OCI-LY3 (cell line): Measurements from ENCODE around the gene LPIN2.

ENCODE experiments used
- H2AFZ ChIP-seq: fragments of 200-600, 300-600 bp; shearing (Covaris generic); 2 replicates; pipeline ENCODE4 v1.6.0; 2014; ENCODE audit warnings: antibody characterized with exemption, low read depth, low read length
- H3K27ac ChIP-seq: fragments of 200-600, 300-600 bp; sonication (generic); 2 replicates; pipeline ENCODE4 v1.5.1; 2014; ENCODE audit warnings: mild to moderate bottlenecking, low read length, moderate library complexity, mixed read lengths
- H3K27me3 ChIP-seq: fragments of 200-600, 300-600 bp; sonication (generic); 2 replicates; pipeline ENCODE4 v1.6.1; 2014; ENCODE audit warnings: low read depth, low read length, mixed read lengths
- H3K36me3 ChIP-seq: fragments of 200-600, 300-600 bp; sonication (generic); replicated peaks from 2 replicates; pipeline ENCODE3; 2014; ENCODE audit warnings: low read depth, low read length, mixed read lengths
- H3K4me1 ChIP-seq: fragments of 300-600, 200-600 bp; sonication (generic); 2 replicates; pipeline ENCODE4 v1.6.1; 2014; ENCODE audit warnings: low read length, mixed read lengths
- H3K4me2 ChIP-seq: fragments of 200-600, 300-600 bp; sonication (generic); 2 replicates; pipeline ENCODE4 v1.6.1; 2014; ENCODE audit warnings: low read length, mixed read lengths
- H3K4me3 ChIP-seq: fragments of 300-600, 200-600 bp; sonication (generic); 2 replicates; pipeline ENCODE4 v1.5.1; 2014; ENCODE audit warnings: antibody characterized with exemption, mild to moderate bottlenecking, low read length, moderate library complexity
- H3K79me2 ChIP-seq: fragments of 300-600, 200-600 bp; shearing (Covaris generic); 2 replicates; pipeline ENCODE4 v1.6.1; 2014; ENCODE audit warnings: mild to moderate bottlenecking, low read length, mixed read lengths
- H3K9ac ChIP-seq: fragments of 300-600, 200-600 bp; shearing (Covaris generic); 2 replicates; pipeline ENCODE4 v1.6.0; 2014; ENCODE audit warnings: mild to moderate bottlenecking, low read length, moderate library complexity
- H3K9me3 ChIP-seq: fragments of 200-600, 300-600 bp; shearing (Covaris generic); 2 replicates; pipeline ENCODE4 v1.6.1; 2014; ENCODE audit warnings: low read length, mixed read lengths; ENCODE audit not compliant: insufficient read depth
- H4K20me1 ChIP-seq: fragments of 200-600, 300-600 bp; sonication (generic); 2 replicates; pipeline ENCODE4 v1.6.1; 2016; ENCODE audit warnings: low read length, mixed read lengths; ENCODE audit not compliant: insufficient read depth
- EZH2phosphoT487 ChIP-seq: fragments of 200-600 bp; shearing (Covaris generic); IDR thresholded peaks from 2 replicates; pipeline ENCODE4 v1.6.1; 2018; ENCODE audit warnings: antibody characterized with exemption, mixed run types, low read depth
- TF ChIP-seq, protein P1 (sequence below): fragments of 200-600, 300-600 bp; sonication (generic); IDR thresholded peaks from 2 replicates; pipeline ENCODE4 v1.5.1; 2014; ENCODE audit warnings: antibody characterized with exemption, low read length, low read depth

The LPIN2 gene

DNA sequence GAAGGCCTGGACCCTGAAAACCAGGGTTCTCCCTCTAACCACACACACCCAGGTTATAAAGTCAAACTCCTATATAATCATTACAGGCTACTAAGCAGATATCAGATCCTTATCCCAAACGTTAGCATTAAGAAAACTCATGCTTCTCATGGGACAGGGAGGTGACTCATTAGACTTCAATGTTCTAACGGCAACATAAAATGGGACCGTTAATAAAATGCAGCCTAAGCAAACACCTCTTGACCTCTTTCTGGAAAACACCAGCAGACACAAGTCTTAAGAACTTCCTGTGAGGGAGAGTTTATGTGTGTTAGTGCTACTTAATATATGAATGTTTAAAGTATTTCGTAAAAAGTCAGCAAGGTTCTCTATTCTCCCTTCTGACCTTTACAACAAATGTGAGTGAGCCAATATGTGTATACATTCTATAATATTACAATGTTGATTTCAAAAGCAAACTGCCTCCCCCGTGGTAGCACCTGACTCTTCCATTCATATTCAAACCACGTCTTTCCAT, 31.7 kb downstream of the LPIN2 start:
- Histone ChIP-seq H2AFZ (no peak overlapping the region), H3K79me2 (peaks cover 95% of the 10 kb centered on the region), H3K27ac (peak overlapping the region; percentile 98), H3K4me3 (peak overlapping the region; percentile 53), H3K36me3 (peaks cover 13% of the 10 kb centered on the region), H3K4me1 (peaks cover 96% of the 10 kb centered on the region), H3K4me2 (peak overlapping the region; percentile 60), H3K9ac (peak overlapping the region; percentile 78), H3K9me3 (no peaks in the 10 kb centered on the region), H3K27me3 (no peaks in the 10 kb centered on the region), H4K20me1 (no peaks in the 10 kb centered on the region)
- no peak for TF ChIP-seq EZH2phosphoT487
- TF ChIP-seq, protein P1, sequence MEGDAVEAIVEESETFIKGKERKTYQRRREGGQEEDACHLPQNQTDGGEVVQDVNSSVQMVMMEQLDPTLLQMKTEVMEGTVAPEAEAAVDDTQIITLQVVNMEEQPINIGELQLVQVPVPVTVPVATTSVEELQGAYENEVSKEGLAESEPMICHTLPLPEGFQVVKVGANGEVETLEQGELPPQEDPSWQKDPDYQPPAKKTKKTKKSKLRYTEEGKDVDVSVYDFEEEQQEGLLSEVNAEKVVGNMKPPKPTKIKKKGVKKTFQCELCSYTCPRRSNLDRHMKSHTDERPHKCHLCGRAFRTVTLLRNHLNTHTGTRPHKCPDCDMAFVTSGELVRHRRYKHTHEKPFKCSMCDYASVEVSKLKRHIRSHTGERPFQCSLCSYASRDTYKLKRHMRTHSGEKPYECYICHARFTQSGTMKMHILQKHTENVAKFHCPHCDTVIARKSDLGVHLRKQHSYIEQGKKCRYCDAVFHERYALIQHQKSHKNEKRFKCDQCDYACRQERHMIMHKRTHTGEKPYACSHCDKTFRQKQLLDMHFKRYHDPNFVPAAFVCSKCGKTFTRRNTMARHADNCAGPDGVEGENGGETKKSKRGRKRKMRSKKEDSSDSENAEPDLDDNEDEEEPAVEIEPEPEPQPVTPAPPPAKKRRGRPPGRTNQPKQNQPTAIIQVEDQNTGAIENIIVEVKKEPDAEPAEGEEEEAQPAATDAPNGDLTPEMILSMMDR = no peak

DNA sequence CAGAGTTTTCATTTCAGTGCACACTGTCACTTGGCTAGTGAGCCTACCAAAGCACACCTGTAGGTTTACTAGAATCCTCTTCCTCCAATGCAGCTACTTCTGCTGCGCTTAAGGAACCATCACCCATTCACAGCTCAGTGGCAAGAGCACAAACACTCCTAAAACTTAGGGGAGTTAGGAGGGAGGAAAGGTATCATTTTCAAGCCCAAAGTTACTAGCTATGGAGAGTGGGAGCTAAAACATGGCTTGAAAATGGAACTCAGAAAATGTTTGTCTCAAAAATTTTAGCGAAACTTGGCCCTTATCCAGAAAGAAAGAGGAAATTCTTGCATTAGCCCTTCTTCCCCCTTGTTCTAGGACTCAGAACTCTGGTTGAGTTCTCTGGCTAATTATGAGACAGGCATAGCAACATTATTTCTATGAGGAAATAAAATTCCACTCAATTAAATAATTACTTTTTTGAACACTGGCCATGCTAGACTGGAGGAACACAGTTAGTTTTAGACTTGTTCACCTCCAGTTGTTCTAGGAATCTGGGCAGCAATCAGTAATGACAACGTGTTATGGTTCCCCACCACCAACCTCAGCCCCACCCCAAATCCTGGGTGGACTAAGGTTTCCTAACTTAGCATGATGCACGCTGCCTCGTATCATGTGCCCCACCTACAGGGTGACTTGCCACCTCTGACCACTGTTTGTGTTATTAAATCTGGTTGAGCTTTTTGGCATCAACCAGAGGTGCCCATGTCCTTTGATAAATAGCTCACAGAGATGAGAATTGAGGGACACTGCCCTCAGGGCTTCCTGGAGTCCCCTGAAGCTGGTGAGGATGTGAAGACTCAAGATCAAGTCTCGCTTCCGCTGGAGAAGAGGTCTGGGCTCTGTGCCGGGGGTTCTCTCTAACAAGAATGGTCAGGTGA, 32.8 kb downstream of the LPIN2 start:
- no peaks in the 10 kb centered on the region for H3K27me3 ChIP-seq
- H3K9me3 ChIP-seq = no peaks in the 10 kb centered on the region
- H3K27ac ChIP-seq = peak overlapping the region; percentile 98
- H3K4me1 ChIP-seq = peaks cover 97% of the 10 kb centered on the region
- peak overlapping the region; percentile 60 for H3K4me2 ChIP-seq
- peak overlapping the region; percentile 53 for H3K4me3 ChIP-seq
- H3K79me2 ChIP-seq = peaks cover 100% of the 10 kb centered on the region
- peaks cover 13% of the 10 kb centered on the region for H3K36me3 ChIP-seq
- TF ChIP-seq EZH2phosphoT487 = no peak
- TF ChIP-seq, protein P1 = no peak
- no peaks in the 10 kb centered on the region for H4K20me1 ChIP-seq
- peak overlapping the region; percentile 78 for H3K9ac ChIP-seq
- no peak overlapping the region for H2AFZ ChIP-seq

DNA sequence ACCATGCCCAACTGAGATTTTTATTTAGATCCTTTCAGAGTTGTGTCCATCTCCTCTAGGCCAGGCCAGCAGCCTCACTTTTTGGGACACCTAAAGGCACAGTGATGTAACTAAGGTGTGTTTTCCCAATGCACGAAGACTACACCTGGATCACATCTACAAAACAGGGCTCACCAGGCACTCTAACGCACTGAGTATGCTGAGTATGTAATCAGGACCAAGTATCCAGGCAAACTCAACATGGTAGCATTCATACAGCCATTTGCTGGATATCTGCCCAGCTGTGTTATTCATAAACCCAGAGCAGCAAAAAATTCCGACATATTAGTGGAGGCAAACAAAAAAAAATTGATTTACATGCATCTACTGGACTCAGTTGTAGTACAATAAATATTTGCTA, 33.8 kb downstream of the LPIN2 start:
- Histone ChIP-seq H3K4me1 (peaks cover 90% of the 10 kb centered on the region), H3K4me3 (peak overlapping the region; percentile 53), H2AFZ (no peak overlapping the region)

More for the DNA sequence above, 33.8 kb downstream of the LPIN2 start:
- Histone ChIP-seq H3K27ac (peak overlapping the region; percentile 98), H3K79me2 (peaks cover 100% of the 10 kb centered on the region), H3K9me3 (no peaks in the 10 kb centered on the region), H3K9ac (peak overlapping the region; percentile 78), H3K27me3 (no peaks in the 10 kb centered on the region), H3K36me3 (peaks cover 13% of the 10 kb centered on the region), H4K20me1 (no peaks in the 10 kb centered on the region), H3K4me2 (peak overlapping the region; percentile 60)
- TF ChIP-seq EZH2phosphoT487 = no peak
- TF ChIP-seq, protein P1 = no peak
